ELR (cell line): ENCODE data around the gene HLA-E.
A peak's percentile ranks its signal among the peaks of the same experiment; 100 is the strongest.
"Not testable (repeated sequence)": the region's sequence is repeated elsewhere in the genome, so short reads cannot be mapped to it uniquely, and the experiment has no call there.

Source experiments
- DNase-seq: peaks from one replicate; pipeline ENCODE4 v3.0.0-alpha.2; 2015; ENCODE audit warnings: low read depth

Gene HLA-E

DNA sequence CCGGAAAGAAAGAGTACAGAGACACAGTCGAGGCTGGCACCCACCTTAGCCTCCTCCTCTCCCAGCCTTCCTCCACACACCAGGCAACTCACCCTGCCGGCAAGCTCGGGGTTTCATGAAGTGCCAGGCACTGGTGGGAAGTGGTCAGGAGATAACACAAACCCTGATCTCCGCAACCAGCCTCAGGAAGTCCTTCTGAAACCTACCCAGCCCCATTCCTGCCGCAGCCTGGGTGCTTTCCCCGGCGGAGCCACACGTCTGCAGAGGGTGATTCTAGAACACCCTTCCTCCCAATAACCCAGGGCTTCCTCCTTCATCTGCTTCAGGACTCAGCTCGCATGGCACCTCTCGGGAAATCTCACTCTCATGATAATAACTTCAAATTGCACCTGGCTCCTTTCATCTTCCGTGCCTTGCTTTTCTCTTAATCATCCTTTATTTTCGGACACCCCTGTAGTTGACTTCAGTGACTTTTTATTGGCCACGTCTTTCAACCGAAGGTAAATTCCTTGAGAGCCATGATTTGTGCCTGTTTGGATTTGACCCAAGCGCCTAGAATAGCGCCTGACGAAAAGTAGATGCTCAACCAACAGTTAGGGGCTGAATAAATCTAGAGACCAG lies 8.7 kb upstream of the HLA-E start:
- peak; percentile 30 for DNase-seq

DNA sequence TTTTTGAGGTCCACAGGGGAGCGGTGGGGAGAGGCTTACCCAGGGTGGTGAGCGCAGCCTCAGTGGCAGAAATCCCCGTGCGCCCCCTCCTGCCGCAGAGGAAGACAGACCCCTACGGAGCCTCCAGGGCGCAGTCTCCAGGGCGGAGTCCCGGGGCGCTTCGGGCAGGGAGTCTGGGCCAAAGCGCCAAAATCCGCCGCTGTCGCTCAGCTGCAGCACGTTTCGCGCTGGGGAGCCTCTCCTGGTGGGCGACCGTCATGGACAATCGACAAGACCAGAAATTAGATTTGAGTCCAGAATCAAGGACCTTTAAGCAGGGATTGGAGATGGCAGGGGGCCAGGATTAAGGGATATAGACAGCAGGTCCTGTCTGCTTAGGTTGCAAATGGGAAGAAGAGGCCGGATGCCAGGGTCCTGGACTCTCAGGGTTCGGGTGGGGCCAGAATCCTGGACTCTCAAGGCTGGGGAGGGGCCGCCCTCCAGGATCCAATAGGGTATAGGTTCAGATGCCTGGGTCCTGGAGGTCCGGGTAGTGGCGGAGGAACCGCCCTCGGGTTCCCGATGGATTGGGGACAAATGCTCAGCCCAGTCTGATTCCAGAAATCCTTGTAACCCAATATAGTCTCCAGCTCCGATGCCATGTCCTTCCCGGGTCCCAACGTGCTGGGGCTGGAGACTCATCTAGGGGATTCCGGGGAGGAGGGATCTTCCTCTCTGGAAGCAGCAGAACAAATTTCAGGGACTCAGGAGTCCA lies 7.9 kb upstream of the HLA-E start:
- no peak for DNase-seq

DNA sequence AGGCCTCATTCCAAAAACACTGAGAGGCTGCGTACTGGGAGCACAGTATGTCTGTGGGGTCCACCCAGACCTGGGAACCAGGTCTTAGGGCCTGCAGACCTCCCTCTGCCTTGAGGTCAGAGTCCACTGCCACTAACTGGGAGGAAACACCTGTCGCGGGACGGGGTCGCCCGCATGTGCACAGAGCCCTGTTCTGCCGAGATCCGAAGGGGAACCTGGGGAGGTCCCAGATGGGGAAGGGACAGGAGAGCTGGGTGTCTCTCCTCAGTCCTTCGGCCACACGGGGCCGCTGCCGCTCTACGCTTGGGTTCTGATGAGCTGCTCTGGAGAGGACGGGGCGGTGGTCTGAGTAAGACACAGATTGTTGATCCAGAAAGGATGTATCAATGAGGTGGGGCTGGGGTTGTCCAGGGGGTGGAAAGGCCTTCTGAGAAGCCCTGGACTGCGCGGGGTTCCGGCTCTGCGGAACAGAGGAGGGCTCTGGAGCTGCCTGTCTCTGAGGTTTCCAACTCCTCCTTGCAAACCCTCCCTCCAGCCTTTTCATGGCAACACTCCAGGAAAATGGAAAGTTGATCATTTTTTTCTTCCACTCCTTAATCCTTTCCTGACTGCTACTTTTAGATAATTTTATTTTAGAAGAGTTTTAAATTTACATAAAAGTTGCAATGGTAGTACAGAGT lies 7.2 kb upstream of the HLA-E start:
- DNase-seq: peak; percentile 85

DNA sequence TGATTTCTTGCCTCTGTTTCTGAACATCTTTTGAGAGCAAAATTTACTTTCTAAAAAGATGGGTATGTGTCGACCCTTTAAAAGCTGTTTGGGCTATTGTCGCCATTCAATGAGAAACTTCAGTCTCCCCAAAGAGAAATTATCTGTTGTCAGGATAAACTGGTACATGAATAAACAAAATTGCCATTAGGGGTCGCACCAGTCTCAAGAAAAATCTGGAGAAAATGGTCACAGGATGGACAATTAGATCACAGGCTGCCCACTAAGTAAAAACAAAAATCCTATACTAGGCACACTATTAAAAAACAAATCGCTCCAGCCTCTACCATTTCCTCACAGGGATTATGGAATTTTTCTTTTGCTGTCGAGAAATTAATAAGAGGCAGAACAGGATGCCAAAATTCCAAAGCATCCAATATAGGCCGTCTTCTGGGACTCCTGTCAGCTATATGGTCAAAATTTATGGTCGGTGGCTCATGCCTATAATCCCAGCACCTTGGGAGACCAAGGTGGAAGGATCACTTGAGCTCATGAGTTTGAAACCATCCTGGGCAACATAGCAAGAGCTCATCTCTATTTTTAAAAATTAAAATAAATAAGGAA lies 5.5 kb upstream of the HLA-E start:
- DNase-seq: peak; percentile 78

DNA sequence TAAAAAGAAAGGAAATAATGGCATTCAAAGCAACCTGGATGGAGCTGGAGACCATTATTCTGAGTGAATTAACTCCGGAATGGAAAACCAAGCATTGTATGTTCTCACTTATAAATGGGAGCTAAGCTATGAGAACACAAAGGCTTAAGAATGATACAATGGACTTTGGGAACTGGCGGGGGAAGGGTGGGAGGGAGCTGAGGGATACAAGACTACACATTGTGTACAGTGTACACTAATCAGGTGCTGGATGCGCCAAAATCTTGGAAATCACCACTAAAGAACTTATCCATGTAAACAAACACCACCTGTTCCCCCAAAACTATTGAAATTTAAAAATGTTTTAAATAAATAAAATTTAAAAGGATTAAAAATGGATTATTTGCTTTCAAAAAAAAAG lies 4.1 kb upstream of the HLA-E start:
- no peak for DNase-seq

DNA sequence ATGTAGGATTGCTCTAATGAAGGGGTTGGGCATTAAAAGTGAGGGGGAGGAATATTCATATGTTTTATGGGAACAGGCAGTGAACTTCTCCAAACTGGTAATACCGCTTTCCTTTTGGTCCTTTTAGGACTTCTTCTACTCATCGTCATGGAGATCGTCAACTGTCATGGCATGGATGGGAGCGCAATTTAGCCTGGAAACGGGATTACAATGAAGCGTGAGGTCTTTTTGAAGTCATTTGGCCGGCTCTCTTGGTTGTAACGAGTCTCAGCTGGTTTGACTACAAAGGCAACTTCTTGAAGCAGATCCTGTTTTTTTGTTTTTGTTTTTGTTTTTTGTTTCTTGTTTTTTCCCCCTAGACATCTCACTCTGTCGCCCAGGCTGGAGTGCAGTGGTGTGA lies 1.4 kb upstream of the HLA-E start:
- DNase-seq: no peak

DNA sequence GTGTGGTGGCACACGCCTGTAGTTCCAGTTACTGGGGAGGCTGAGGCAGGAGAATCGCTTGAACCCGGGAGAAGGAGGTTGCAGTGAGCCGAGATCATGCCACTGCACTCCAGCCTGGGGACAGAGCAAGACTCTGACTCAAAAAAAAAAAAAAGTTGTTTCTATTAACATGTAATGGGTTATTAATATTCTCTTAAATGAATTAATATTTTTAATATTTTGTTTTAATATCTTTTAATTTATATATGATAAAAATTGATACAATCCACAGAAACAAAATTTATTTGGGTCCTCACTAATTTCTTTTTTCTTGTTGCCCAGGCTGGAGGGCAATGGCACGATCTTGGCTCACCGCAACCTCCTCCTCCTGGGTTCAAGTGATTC lies 620 bp upstream of the HLA-E start:
- not testable (repeated sequence) for DNase-seq

DNA sequence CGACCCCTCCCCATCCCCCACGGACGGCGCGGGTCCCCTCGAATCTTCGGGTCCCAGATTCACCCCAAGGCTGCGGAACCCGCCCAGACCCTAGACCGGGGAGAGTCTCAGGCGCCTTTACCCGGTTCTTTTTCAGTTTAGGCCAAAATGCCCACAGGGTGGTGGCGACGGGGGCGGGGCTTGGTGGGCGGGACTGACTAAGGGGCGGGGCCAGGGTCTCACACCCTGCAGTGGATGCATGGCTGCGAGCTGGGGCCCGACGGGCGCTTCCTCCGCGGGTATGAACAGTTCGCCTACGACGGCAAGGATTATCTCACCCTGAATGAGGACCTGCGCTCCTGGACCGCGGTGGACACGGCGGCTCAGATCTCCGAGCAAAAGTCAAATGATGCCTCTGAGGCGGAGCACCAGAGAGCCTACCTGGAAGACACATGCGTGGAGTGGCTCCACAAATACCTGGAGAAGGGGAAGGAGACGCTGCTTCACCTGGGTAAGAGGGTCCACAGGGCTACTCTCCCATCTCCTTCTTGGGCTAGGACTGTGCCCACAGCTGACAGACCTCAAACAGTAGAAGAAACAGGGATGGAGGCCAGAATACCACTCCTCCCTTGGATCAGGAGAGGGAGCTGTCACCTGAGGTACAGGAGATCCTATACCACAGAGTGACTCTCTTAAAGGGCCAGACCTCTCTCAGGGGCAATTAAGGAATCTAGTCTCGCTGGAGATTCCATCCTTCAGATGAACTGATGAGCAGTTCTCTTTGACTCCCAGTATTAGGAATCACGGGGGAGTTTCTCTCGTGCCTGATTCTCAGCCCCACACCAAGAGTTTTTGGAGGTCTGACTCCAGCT lies 942 bp downstream of the HLA-E start:
- peak; percentile 78 for DNase-seq

DNA sequence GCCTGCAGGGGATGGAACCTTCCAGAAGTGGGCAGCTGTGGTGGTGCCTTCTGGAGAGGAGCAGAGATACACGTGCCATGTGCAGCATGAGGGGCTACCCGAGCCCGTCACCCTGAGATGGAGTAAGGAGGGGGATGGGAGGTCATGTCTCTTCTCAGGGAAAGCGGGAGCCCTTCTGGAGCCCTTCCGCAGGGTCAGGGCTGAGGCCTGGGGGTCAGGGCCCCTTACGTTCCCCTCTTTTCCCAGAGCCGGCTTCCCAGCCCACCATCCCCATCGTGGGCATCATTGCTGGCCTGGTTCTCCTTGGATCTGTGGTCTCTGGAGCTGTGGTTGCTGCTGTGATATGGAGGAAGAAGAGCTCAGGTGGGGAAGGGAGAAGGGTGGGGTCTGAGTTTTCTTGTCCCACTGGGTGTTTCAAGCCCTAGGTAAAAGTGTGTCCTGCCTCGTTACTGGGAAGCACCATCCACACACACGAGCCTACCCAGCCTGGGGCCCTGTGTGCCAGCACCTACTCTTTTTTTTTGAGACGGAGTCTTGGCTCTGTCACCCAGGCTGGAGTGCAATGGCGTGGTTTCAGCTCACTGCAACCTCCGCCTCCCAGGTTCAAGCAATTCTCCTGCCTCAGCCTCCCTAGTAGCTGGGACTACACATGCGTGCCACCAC lies 2.1 kb downstream of the HLA-E start:
- not testable (repeated sequence) for DNase-seq

DNA sequence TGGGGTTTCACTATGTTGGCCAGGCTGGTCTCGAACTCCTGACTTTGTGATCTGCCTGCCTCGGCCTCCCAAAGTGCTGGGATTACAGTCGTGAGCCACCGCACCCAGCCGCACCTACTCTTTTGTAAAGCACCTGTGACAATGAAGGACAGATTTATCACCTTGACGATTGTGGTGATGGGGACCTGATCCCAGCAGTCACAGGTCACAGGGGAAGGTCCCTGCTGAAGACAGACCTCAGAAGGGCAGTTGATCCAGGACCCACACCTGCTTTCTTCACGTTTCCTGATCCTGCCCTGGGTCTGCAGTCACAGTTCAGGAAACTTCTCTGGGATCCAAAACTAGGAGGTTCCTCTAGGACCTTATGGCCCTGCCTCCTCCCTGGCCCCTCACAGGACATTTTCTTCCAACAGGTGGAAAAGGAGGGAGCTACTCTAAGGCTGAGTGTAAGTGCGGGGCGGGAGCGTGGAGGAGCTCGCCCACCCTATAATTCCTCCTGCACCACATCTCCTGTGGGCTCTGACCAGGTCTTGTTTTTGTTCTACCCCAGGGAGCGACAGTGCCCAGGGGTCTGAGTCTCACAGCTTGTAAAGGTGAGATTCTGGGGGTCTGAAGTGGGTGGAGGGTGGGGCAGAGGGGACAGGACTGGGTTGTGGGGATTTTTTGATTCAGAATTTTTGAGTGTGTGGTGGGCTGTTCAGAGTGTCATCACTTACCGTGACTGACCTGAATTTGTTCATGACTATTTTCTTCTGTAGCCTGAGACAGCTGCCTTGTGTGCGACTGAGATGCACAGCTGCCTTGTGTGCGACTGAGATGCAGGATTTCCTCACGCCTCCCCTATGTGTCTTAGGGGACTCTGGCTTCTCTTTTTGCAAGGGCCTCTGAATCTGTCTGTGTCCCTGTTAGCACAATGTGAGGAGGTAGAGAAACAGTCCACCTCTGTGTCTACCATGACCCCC lies 3.0 kb downstream of the HLA-E start:
- DNase-seq: no peak

DNA sequence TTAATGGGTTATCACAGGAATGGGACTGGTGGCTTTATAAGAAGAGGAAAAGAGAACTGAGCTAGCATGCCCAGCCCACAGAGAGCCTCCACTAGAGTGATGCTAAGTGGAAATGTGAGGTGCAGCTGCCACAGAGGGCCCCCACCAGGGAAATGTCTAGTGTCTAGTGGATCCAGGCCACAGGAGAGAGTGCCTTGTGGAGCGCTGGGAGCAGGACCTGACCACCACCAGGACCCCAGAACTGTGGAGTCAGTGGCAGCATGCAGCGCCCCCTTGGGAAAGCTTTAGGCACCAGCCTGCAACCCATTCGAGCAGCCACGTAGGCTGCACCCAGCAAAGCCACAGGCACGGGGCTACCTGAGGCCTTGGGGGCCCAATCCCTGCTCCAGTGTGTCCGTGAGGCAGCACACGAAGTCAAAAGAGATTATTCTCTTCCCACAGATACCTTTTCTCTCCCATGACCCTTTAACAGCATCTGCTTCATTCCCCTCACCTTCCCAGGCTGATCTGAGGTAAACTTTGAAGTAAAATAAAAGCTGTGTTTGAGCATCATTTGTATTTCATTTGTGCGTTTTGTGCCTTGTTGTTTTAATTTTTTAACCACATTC lies 4.4 kb downstream of the HLA-E start:
- no peak for DNase-seq

DNA sequence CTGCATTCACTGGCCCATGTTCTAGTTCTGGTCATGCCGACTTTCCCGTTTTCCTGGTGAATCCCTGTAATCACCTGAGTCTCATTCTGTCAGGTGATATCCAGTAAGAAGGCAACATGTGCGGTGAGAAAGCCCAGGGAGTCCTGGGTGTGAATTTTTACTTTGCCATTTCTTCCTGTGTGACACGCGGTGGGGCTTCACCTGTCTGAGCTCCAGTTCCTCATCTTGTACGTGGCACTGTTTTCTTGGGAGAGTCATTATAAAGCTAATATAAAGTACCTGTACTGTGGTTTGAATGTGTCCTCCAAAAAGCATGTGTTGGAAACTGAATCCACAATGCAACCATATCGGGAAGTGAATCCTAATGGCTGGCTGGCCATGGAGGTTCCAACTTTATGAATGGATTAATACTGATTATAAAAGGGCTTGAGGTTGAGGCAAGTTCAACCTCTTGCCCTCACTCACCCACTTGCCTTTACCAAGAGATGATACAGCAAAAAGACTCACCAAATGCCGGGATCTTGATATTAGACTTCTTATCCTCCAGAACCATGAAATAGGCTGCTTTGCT lies 5.1 kb downstream of the HLA-E start:
- no peak for DNase-seq

DNA sequence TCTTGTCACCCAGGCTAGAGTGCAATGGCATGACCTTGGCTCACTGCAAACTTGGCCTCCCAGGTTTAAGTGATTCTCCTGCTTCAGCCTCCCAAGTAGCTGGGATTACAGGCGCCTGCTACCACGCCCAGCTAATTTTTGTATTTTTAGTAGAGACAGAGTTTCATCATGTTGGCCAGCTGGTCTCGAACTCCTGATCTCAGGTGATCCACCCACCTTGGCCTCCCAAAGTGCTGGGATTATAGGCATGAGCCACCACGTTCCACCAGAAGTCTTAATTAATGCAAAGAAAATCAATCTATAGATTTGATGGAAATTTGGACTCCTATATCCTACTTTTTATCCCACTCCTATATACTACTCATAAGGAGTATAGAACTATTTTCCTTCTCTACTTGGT lies 5.8 kb downstream of the HLA-E start:
- DNase-seq: not testable (repeated sequence)

DNA sequence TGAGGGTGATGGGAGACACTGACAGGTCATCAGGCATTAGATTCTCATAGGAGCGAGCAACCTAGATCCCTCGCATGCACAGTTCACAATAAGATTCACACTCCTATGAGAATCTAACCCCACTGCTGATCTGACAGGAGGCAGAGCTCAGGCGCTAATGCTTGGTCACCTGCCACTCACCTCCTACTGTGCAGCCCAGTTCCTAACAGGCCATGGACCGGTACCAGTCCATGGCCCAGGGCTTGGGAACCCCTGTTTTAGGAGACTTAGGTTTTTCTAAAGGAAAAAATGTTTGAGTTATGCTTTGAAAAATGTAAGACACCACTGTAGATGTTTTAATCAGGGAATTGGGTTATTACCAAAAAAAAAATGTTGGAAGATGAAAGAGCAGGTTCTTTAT lies 6.7 kb downstream of the HLA-E start:
- DNase-seq: no peak

DNA sequence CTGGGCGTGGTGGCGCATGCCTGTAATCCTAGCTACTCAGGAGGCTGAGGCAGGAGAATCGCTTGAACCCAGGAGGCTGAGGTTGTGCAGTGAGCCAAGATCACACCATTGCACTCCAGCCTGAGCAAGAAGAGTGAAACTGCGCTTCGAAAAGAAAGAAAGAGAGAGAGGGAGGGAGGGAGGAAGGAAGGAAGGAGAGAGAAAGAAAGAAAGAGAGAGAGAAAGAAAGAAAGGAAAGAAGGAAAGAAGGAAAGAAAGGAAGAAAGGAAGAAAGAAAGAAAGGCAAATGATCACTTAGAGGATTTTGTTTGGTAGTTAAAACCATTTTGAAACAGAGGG lies 7.9 kb downstream of the HLA-E start:
- DNase-seq: not testable (repeated sequence)

DNA sequence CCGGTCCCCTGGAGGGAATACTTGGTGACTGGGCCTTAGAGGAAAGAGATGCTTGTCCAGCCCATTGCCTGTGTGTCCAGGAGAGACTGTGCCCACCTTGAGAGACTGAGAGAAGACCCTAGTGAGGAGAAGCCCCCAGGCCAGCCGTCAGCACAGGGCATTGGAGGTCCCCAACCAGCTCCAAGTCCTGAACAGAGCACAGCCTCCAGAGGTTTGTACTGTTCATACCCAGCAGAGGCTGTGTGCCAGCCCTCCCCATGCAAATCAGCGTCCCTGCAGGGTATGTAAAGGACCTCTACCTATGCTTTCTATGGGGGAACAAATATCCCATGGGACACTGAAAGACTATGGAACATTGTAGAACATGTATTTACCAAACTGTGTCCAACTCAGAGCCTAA lies 8.4 kb downstream of the HLA-E start:
- DNase-seq: no peak

DNA sequence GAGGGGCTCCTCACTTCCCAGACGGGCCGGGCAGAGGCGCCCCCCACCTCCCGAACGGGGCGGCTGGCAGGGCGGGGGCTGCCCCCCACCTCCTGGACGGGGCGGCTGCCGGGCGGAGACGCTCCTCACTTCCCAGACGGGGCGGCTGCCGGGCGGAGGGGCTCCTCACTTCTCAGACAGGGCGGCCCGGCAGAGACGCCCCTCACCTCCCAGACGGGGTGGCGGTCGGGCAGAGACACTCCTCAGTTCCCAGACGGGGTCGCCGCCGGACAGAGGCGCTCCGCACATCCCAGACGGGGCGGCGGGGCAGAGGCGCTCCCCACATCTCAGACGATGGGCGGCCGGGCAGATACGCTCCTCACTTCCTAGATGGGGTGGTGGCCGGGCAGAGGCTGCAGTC lies 9.4 kb downstream of the HLA-E start:
- DNase-seq: not testable (repeated sequence)

DNA sequence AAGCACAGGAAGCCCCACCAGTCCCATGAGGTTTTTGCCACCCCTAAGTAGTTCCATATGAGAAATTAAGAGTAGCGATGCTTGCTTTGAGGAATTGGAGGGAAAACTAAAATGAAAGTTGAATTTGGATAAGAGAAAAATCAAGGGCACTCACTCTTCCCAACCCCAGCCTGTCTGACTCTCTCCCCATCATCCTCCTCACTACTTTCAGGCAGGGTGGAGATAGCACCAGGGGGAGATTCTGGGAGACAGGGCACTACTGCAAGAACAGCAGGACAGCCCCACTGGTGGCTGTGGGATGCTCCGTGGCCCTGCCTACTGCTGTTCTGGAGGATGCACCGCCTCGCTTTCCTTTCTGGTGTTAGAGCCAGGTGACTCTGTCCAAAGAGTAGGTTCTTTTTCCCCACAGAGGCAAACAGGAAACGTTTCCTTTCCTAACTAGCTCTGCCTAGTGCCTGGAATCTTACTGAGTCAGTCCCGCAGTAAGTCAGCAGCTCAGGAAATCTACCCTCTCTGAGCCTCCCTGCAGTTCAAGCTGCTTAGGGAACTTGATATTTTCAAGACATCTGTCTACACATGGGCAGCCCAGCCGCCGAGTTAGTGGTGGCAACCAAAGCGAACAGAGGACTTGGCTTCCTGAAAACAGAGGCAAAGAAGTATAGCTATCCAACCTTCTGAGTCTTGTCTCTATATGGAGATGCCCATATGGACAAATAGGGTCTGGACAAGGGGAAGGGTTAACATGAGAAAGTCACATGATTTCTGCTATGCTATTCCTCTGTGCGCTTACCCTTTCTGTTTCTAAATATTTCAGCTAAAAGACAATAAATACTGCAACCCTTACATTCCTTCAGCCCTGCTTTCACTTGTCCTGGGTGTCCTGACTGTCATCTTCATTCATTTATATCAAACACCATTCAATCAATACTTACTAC lies 11.4 kb downstream of the HLA-E start:
- peak; percentile 85 for DNase-seq
